Measurements from ENCODE around the gene FURIN.
"Not testable (repeated sequence)": the region's sequence is repeated elsewhere in the genome, so short reads cannot be mapped to it uniquely, and the experiment has no call there.

FURIN gene

GRCh38 chr15:90916461-90916860 is 48.1 kb downstream of the FURIN start:
- DNase-seq (ENCODE audit: low read depth, low spot score): no peak
- TF ChIP-seq CTCF (IDR thresholded peaks at IDR 0.05; ENCODE audit: low read depth, low read length): no peak
- in situ Hi-C loops (cut with HindIII; ENCODE audit: low sequenced_read_pairs): no loop called here
- H3K4me3 ChIP-seq (ENCODE audit: low read depth, low read length): no peak overlapping the region

- DNase-seq (ENCODE audit: low read depth, low spot score): no peak
- in situ Hi-C loops (cut with HindIII; ENCODE audit: low sequenced_read_pairs): no loop called here
- no peak overlapping the region for H3K4me3 ChIP-seq (ENCODE audit: low read depth, low read length)
- no peak for TF ChIP-seq CTCF (IDR thresholded peaks at IDR 0.05; ENCODE audit: low read depth, low read length)
These were observed 49.2 kb downstream of the FURIN start for GRCh38 chr15:90917569-90917968.

DNA sequence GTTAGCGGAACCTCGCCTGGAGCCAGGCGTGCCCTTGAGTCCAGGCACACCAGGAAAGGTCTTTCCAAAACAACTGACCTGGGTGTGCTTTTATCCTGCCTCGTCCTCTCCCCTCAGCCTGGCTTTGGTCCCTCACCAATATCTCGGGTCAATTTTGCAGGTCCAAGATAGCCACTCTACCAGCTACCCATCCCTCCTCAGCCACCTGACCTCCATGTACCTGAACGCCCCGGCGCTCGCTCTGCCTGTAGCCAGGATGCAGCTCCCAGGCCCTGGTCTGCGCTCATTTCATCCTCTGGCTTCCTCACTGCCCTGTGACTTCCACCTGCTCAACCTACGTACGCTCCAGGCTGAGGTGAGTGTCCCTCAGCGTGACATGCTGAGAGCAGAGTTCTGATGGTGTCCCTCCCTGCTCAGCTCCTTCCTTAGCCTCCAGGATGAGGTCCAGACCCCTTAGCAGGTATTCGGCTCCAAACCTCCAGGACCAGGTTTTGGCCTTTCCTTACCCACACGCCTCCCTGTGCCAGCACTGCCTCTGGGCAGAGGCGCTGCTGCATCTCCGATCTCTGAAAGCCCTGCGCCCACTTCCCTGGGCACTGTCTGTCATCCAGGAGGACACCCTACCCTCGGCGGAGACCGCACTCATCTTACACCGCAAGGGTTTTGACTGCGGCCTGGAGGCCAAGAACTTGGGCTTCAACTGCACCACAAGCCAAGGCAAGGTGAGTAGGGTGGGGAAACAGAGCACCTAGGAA is 49.8 kb downstream of the FURIN start:
- DNase-seq (ENCODE audit: low read depth, low spot score): no peak
- no peak for TF ChIP-seq CTCF (IDR thresholded peaks at IDR 0.05; ENCODE audit: low read depth, low read length)
- in situ Hi-C loops (cut with HindIII; ENCODE audit: low sequenced_read_pairs): no loop called here
- H3K4me3 ChIP-seq (ENCODE audit: low read depth, low read length): no peak overlapping the region

DNA sequence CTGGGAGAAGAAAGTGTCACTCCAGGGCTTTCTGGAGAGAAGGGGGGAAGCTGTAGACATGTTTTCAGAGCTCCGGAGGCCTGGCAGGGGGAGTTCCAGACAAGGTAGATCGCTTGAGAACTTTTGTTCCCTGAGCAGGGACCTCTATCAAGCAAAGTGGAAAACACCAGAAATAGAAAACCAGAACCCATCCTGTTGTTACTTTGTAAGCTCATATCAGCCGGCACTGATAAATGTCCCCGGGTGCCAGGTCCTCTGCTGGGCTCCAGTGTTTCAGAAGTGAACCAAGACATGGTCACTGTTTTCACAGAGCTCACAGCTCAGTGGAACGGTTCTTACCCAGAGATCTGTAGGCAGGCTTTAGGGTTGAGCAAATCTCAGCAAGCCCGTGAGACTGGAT is 50.4 kb downstream of the FURIN start:
- DNase-seq (ENCODE audit: low read depth, low spot score): no peak
- in situ Hi-C loops (cut with HindIII; ENCODE audit: low sequenced_read_pairs): no loop called here
- TF ChIP-seq CTCF (IDR thresholded peaks at IDR 0.05; ENCODE audit: low read depth, low read length): no peak
- H3K4me3 ChIP-seq (ENCODE audit: low read depth, low read length): no peak overlapping the region

DNA sequence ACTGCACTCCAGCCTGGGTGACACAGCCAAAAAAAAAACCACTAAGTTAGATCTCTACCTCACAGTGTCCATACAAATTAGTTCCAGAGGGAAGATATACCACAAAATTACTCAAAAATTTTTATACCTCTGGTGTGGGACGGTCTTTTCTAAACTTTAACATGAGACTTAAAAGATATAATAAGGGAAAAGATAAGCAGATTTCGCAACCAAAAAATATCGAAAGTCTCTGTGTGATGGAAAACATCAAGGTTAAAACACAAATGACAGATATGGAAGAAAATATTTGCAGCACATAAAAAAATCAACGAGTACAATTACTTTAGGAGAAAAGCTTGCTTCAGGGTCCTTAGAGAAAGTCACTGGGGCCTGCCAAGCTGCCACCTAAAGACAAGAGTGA is 53.5 kb downstream of the FURIN start:
- TF ChIP-seq CTCF (IDR thresholded peaks at IDR 0.05; ENCODE audit: low read depth, low read length): no peak
- H3K4me3 ChIP-seq (ENCODE audit: low read depth, low read length): no peak overlapping the region
- DNase-seq (ENCODE audit: low read depth, low spot score): no peak
- in situ Hi-C loops (cut with HindIII; ENCODE audit: low sequenced_read_pairs): no loop called here

GRCh38 chr15:90922712-90923322 is 54.4 kb downstream of the FURIN start:
- DNase-seq (ENCODE audit: low read depth, low spot score); H3K4me3 ChIP-seq (ENCODE audit: low read depth, low read length); in situ Hi-C loops (cut with HindIII; ENCODE audit: low sequenced_read_pairs): not testable (repeated sequence)

GRCh38 chr15:90924375-90924774 is 56.0 kb downstream of the FURIN start:
- H3K4me3 ChIP-seq (ENCODE audit: low read depth, low read length): no peak overlapping the region
- in situ Hi-C loops (cut with HindIII; ENCODE audit: low sequenced_read_pairs): no loop called here

DNA sequence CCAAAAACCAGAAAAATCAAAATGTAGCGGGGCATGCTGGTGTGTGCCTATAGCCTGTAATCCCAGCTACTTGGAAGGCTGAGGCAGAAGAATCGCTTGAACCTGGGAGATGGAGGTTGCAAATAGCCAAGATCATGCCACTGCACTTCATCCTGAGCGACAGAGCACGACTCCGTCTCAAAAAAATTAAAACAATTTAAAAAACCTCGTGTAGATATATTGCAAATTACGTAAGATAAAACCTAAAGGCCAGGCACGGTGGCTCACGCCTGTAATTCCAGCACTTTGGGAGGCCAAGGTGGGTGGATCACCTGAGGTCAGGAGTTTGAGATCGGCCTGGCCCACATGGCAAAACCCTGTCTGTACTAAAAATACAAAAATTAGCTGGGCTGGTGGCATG is 58.4 kb downstream of the FURIN start:
- H3K4me3 ChIP-seq (ENCODE audit: low read depth, low read length); in situ Hi-C loops (cut with HindIII; ENCODE audit: low sequenced_read_pairs); DNase-seq (ENCODE audit: low read depth, low spot score): not testable (repeated sequence)

More at GRCh38 chr15:90924375-90924774, 56.0 kb downstream of the FURIN start:
- TF ChIP-seq CTCF (IDR thresholded peaks at IDR 0.05; ENCODE audit: low read depth, low read length): no peak
- DNase-seq (ENCODE audit: low read depth, low spot score): no peak

DNA sequence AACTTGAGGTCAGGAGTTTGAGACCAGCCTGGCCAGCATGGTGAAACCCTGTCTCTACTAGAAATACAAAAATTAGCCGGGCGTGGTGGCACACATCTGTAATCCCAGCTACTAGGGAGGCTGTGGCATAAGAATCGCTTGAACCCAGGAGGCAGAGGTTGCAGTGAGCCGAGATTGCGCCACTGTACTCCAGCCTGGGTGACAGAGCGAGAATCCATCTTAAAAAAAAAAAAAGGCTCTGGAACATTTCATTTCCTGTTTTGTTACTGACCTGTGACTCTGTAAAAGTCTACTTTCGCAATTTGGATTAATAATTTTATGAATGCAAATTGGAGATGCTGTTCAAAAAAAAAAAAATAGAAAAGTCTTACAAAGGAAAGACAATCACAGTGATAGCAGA is 59.7 kb downstream of the FURIN start:
- in situ Hi-C loops (cut with HindIII; ENCODE audit: low sequenced_read_pairs); H3K4me3 ChIP-seq (ENCODE audit: low read depth, low read length); DNase-seq (ENCODE audit: low read depth, low spot score): not testable (repeated sequence)

Data from astrocyte of the spinal cord (primary cell).